Measurements from ENCODE around the gene RGS19. TPM values are rescaled to one million over a fixed set of nuclear protein-coding genes. Genes with fewer than 3 reads are reported as not detected.

Gene RGS19
- polyA plus RNA-seq, 3 donors from 2014 or later, result 124 to 171 (median 132) TPM

DNA sequence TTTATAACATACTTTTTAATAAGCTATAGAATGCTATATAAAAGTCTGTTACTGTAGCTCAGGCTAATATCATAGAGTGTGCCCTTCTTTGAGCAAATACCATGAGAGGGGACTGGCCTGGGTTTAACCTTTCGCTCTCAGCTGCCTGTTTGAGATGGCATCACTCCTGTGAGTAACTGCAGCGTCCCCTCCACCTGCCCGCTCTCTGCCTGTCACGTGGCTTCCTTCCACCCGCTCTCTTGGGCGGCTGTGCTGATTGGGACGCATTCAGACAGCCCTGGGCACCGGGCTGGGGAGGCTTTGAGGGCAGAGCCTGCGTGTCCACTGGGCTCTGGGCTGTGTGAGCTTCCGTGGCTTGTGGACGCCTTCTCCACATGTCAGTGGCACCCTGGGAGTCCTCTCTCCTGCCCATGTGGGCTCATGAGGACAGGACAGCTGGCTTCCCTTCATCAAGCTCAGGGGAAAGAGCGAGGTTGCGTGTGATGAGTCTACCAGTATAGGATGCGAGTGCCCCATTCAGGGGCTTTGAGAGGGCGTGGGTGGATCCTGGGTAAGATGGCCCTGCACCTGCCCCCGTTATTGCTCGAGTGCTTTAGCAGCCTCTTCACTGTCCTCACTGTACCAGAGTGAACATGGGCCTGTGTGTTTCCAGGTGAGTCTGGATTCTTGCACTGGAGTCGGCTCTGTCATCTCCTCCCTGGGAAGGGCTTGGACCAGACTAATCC, 54.1 kb downstream of the RGS19 start:
- Mint-ChIP-seq H3K4me3 (no peak overlapping the region), H3K27ac (no peak overlapping the region), H3K36me3 (peaks cover 5 to 28% (median 10%) of the 10 kb centered on the region in 3 donors), H3K9me3 (no peaks in the 10 kb centered on the region), H3K27me3 (ENCODE audit: low read depth in 3 of 3) (peaks cover 0 to 2% (median 1%) of the 10 kb centered on the region in 3 donors), H3K4me1 (peaks cover 0 to 2% of the 10 kb centered on the region in 2 donors)
- no peak for DNase-seq

DNA sequence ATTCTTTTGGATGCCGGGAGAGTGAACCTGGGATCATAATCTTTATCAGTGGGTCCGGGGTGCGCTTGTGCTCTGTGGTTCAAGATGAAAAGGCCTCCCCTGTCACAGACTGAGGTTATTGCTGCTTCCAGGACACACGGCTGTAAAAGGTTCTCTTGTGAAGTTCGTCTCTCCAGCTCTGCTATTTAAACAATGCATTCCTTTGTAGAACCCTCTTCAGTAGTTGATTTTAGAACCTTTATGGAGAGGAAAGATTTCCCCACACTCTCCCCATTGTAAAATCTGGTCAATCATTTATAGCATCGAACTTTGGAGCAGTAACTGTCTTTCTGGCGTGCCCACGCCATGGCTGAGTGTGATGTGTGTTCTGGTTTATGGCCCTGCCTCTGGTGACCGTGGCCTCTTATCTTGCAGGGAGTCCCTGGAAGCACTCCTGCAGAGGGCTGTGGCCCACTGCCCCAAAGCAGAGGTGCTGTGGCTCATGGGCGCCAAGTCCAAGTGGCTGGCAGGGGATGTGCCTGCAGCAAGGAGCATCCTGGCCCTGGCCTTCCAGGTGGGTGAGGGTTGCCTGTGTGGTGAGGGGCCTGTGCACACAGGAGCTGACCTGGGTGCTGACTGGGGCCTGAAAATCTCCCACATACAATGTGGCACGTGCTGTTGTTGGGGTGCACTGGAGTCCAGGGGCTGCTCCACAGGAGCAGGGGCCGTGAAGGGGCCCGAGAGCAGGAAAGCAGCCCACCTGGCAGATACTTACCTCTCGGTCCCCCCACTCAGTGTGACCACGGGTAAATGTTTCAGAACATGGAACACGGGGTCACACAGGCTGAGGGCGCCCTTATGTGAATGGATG, 55.0 kb downstream of the RGS19 start:
- Mint-ChIP-seq H3K4me3 (no peak overlapping the region), H3K4me1 (peaks cover 0 to 2% of the 10 kb centered on the region in 2 donors), H3K36me3 (peaks cover 8 to 33% (median 10%) of the 10 kb centered on the region in 3 donors), H3K27ac (peak overlapping the region in 1 of 6 donors; percentile 40), H3K27me3 (ENCODE audit: low read depth in 3 of 3) (peaks cover 0 to 2% (median 1%) of the 10 kb centered on the region in 3 donors), H3K9me3 (no peaks in the 10 kb centered on the region)
- no peak for DNase-seq

DNA sequence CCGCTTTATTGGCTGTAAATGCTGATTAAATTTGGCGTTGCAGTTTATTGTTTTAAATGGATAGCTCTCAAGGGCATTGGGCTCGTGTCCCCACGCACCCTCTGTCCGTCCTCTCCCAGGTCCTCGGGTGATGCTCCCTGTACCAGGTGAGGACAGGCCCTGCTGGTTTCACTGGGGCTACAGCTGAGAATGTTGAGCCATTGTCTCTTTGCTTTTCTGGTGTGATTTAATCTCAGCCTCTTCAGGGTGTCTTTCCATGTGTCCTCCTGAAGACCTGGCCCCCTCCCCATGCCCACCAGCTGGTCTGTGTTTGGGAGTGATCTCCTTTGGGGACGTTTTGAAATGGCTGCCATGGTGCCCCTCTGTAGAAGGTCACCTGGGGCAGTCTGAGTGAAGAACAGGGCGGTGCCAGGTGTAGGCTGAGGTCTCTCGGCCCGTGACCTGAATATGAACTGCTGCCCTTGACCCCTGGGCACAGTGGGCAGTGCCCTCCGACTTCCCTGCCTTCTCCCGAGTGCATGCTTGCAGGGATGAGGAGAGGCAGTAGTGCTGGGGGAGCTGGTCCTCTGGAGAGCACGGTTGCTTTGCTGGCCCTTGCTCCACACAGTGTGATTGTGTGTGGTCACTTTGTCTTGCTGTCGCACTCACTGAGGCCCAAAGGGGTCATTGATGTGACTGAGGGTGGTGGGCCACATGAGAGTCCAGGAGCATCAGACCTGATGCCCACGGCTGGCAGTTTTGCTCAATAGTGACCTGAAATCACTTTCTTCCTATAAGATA, 55.8 kb downstream of the RGS19 start:
- peaks cover 0 to 2% of the 10 kb centered on the region in 2 donors for H3K4me1 Mint-ChIP-seq
- no peak for DNase-seq
- H3K9me3 Mint-ChIP-seq, result no peaks in the 10 kb centered on the region
- no peak overlapping the region for H3K4me3 Mint-ChIP-seq
- H3K27me3 Mint-ChIP-seq (ENCODE audit: low read depth in 3 of 3), result peaks cover 0 to 2% (median 1%) of the 10 kb centered on the region in 3 donors
- peaks cover 12 to 37% (median 14%) of the 10 kb centered on the region in 3 donors for H3K36me3 Mint-ChIP-seq
- H3K27ac Mint-ChIP-seq, result no peak overlapping the region

Other genes with a start within 250 kb of the RGS19 start
- under 1 TPM; 0.16 to 0.32 (median 0.32) TPM for gene ZBTB46, start 248.3 kb downstream of the RGS19 start, polyA plus RNA-seq
- gene ABHD16B, start 218.0 kb downstream of the RGS19 start, polyA plus RNA-seq, result under 1 TPM in 1 of 3 donors, not detected in 2; 0.34 TPM
- 10 to 100 TPM; 67.5 to 90.8 (median 79.3) TPM for gene TPD52L2, start 214.2 kb downstream of the RGS19 start, polyA plus RNA-seq
- 1 to 10 TPM; 1.4 to 8.2 (median 2.9) TPM for gene DNAJC5, start 184.4 kb downstream of the RGS19 start, polyA plus RNA-seq
- 10 to 100 TPM; 19.3 to 35.5 (median 30.8) TPM for gene UCKL1, start 123.1 kb downstream of the RGS19 start, polyA plus RNA-seq
- under 1 TPM in 2 of 3 donors, not detected in 1; 0.36 to 0.63 TPM for gene ZNF512B, start 109.6 kb downstream of the RGS19 start, polyA plus RNA-seq
- gene SAMD10, start 99.9 kb downstream of the RGS19 start, polyA plus RNA-seq, result 10 to 100 TPM in 1 of 3 donors, 1 to 10 TPM in 2; 6.5 to 13.2 (median 8.5) TPM
- gene PRPF6, start 98.4 kb downstream of the RGS19 start, polyA plus RNA-seq, result 10 to 100 TPM; 52.6 to 94.4 (median 63.1) TPM
- gene C20orf204, start 43.3 kb downstream of the RGS19 start, polyA plus RNA-seq, result not detected
- not detected for gene SOX18, start 29.9 kb downstream of the RGS19 start, polyA plus RNA-seq
- 10 to 100 TPM; 18.9 to 26.6 (median 24.1) TPM for gene TCEA2, start 16.3 kb downstream of the RGS19 start, polyA plus RNA-seq
- 1 to 10 TPM in 1 of 3 donors, under 1 TPM in 2; 0.48 to 1.3 (median 0.73) TPM for gene OPRL1, start 564 bp upstream of the RGS19 start, polyA plus RNA-seq
- gene LKAAEAR1, start 4.9 kb upstream of the RGS19 start, polyA plus RNA-seq, result not detected
- not detected for gene NPBWR2, start 28.0 kb upstream of the RGS19 start, polyA plus RNA-seq
- not detected for gene MYT1, start 84.9 kb upstream of the RGS19 start, polyA plus RNA-seq
- gene PCMTD2, start 176.2 kb upstream of the RGS19 start, polyA plus RNA-seq, result 10 to 100 TPM; 43.3 to 65.4 (median 58.2) TPM